HG03135 (cell line): ENCODE results near the gene ANK3.

ENCODE experiments used
- ATAC-seq: cut with Tn5 transposase; IDR thresholded peaks from one replicate; pipeline ENCODE4 v1.9.1; 2021; ENCODE audit warnings: mild to moderate bottlenecking, moderate library complexity; ENCODE audit not compliant: unreplicated experiment

The ANK3 gene

GRCh38 chr10:60144099-60144498, 245.6 kb downstream of the ANK3 start:
- ATAC-seq = no peak

- ATAC-seq = no peak
Observed at GRCh38 chr10:60142736-60143135, 246.9 kb downstream of the ANK3 start.

GRCh38 chr10:60141896-60142559, 247.6 kb downstream of the ANK3 start:
- no peak for ATAC-seq

- ATAC-seq = no peak
Observed at GRCh38 chr10:60140651-60141632, 248.7 kb downstream of the ANK3 start.

GRCh38 chr10:60139798-60140566, 249.7 kb downstream of the ANK3 start:
- ATAC-seq = no peak

- no peak for ATAC-seq
Observed at GRCh38 chr10:60139290-60139689, 250.4 kb downstream of the ANK3 start.

GRCh38 chr10:60138842-60139241, 250.8 kb downstream of the ANK3 start:
- ATAC-seq = no peak

- no peak for ATAC-seq
Observed at GRCh38 chr10:60138026-60138425, 251.6 kb downstream of the ANK3 start.

GRCh38 chr10:60137292-60137992, 252.2 kb downstream of the ANK3 start:
- no peak for ATAC-seq

- no peak for ATAC-seq
Observed at GRCh38 chr10:60135020-60135419, 254.7 kb downstream of the ANK3 start.

GRCh38 chr10:60134548-60134947, 255.1 kb downstream of the ANK3 start:
- no peak for ATAC-seq

GRCh38 chr10:60130130-60130579, 259.5 kb downstream of the ANK3 start:
- ATAC-seq = peak; percentile 53

- no peak for ATAC-seq
Observed at GRCh38 chr10:60125895-60126294, 263.8 kb downstream of the ANK3 start.

- ATAC-seq = no peak
Observed at GRCh38 chr10:60124536-60124935, 265.1 kb downstream of the ANK3 start.

- ATAC-seq = no peak
Observed at GRCh38 chr10:60123668-60124067, 266.0 kb downstream of the ANK3 start.

- ATAC-seq = no peak
Observed at GRCh38 chr10:60123172-60123571, 266.5 kb downstream of the ANK3 start.

- ATAC-seq = no peak
Observed at GRCh38 chr10:60122190-60122589, 267.5 kb downstream of the ANK3 start.

- no peak for ATAC-seq
Observed at GRCh38 chr10:60114765-60115586, 274.7 kb downstream of the ANK3 start.

- ATAC-seq = no peak
Observed at GRCh38 chr10:60110739-60111138, 278.9 kb downstream of the ANK3 start.
